WERI-Rb-1 (cell line): Measurements from ENCODE around the gene DDX54.
"Not testable (repeated sequence)": the region's sequence is repeated elsewhere in the genome, so short reads cannot be mapped to it uniquely, and the experiment has no call there.

Experiments used
- DNase-seq: peaks from one replicate; pipeline ENCODE4 v3.0.0-alpha.2; 2020
- H3K27ac ChIP-seq: fragments of 250-450 bp; sonication (Bioruptor Pico); 2 replicates; pipeline ENCODE4 v1.5.1; 2020; ENCODE audit warnings: mild to moderate bottlenecking, moderate library complexity
- H3K27me3 ChIP-seq: fragments of 250-450 bp; sonication (Bioruptor Pico); 2 replicates; pipeline ENCODE4 v1.5.1; 2021; ENCODE audit warnings: mild to moderate bottlenecking, low read depth, moderate library complexity; ENCODE audit not compliant: insufficient read depth, severe bottlenecking
- H3K36me3 ChIP-seq: fragments of 250-450 bp; sonication (Bioruptor Pico); 2 replicates; pipeline ENCODE4 v1.5.1; 2020; ENCODE audit warnings: mild to moderate bottlenecking, moderate library complexity
- H3K4me3 ChIP-seq: 2 replicates; pipeline ENCODE4 v1.5.1; 2011; ENCODE audit warnings: low read depth, mild to moderate bottlenecking, control low read depth, low read length
- H3K9me3 ChIP-seq: fragments of 250-450 bp; sonication (Bioruptor Pico); 2 replicates; pipeline ENCODE4 v1.5.1; 2021; ENCODE audit warnings: mild to moderate bottlenecking, moderate library complexity; ENCODE audit not compliant: severe bottlenecking
- CTCF ChIP-seq: IDR thresholded peaks from 2 replicates; pipeline ENCODE4 v1.5.1; 2011; ENCODE audit warnings: low read depth, mild to moderate bottlenecking, control low read depth, inconsistent platforms, low read length

Gene DDX54

DNA sequence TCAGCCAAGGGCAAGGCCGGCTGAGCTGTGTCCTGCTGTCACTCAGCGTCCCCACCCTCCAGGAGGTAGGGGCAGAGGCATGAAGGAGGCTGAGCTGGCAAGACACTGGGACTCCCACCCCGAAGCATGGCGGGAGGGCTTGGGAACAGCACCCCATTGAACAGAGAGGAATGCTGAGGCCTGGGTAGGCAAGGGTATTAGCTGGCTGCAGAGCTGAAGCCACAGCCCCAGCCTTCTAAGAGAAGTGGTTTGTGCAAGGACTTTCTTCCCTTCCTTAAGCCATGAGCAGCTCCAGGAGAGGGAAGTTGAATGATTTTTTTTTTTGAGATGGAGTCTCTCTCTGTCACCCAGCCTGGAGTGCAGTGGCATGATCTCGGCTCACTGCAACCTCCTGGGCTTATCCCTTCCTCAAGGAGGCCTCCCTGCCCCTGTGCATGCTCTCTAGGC, 42.4 kb downstream of the DDX54 start:
- no peaks in the 10 kb centered on the region for H3K9me3 ChIP-seq
- H3K36me3 ChIP-seq = no peaks in the 10 kb centered on the region
- H3K4me3 ChIP-seq = no peak overlapping the region
- TF ChIP-seq CTCF = no peak
- no peak overlapping the region for H3K27ac ChIP-seq
- H3K27me3 ChIP-seq = no peaks in the 10 kb centered on the region
- no peak for DNase-seq

DNA sequence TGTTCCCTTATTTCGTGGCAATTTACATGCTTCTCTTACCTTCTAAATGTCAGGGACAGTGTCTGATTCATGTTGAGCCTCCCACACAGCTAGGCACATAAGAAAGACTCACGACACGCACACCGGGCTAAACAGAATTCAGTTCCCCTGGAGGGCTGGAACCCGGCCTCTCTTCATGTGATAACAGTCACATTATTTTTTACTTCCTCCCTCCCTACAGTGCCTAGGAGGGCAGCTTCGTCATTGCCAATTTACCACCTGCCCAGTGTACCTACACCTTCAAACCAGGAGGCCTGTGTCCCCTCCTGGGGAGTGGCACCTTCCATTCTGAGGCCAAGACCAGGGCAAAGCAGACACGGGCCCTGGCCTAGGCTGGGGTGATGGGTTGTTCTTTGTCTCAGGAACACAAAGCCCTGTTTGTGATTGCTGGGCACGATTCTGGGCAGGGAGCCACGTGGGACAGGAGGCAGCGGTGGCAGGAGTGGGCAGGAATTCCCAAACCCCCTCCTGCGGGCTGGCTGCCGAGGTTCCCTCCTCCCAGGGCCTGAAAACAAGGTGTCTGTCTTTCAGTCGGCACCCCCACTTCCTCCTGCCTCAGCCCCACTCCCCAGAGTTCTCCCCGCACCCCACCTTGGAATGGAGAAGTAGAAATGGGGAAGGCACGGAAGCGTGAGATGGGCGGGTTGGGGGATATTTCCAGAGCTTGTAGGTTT, 42.9 kb downstream of the DDX54 start:
- no peak overlapping the region for H3K27ac ChIP-seq
- no peaks in the 10 kb centered on the region for H3K9me3 ChIP-seq
- no peaks in the 10 kb centered on the region for H3K36me3 ChIP-seq
- H3K27me3 ChIP-seq = no peaks in the 10 kb centered on the region
- no peak for TF ChIP-seq CTCF
- DNase-seq = no peak
- H3K4me3 ChIP-seq = no peak overlapping the region

GRCh38 chr12:113141716-113142115, 43.6 kb downstream of the DDX54 start:
- not testable (repeated sequence) for H3K27ac ChIP-seq, H3K27me3 ChIP-seq, H3K36me3 ChIP-seq, H3K9me3 ChIP-seq, DNase-seq, H3K4me3 ChIP-seq

DNA sequence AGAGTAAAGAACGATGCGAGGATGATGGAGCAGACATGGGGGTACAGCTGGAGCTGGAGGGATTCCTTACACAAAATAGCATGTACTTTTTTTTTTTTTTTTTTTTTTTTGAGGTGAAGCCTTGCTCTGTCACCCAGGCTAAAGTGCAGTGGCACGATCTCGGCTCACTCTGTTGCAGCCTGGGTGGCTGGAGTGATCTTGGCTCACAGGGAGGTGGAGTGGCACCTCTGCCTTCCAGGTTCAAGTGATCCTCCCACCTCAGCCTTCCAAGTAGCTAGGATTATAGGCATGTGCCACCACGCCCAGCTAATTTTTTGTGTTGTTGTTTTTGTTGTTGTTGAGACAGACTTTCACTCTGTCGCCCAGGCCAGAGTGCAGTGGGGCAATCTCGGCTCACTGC, 44.6 kb downstream of the DDX54 start:
- Histone ChIP-seq H3K27ac (no peak overlapping the region), H3K36me3 (no peaks in the 10 kb centered on the region), H3K4me3 (no peak overlapping the region), H3K9me3 (no peaks in the 10 kb centered on the region), H3K27me3 (no peaks in the 10 kb centered on the region)
- no peak for TF ChIP-seq CTCF
- no peak for DNase-seq

DNA sequence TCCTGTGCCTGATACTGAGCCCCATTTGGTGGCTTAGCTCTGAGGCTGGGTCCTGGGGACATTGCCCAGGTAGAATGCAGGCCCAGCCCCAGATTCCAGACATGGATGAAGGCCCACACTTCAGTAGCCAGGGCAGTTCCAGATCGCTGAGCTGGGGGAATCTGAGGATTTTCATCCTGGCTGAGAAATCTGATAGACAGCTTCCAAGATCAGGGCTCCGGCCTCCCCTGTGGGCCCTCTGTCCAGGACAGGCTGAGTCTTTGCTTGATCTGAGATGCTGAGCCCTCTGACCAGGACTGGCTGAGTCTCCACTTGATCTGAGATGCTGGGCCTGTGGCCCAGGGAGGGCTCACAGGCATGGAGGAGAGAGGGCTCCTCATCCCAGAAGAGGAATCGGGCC, 46.5 kb downstream of the DDX54 start:
- Histone ChIP-seq H3K4me3 (no peak overlapping the region), H3K27ac (no peak overlapping the region), H3K27me3 (no peaks in the 10 kb centered on the region), H3K36me3 (no peaks in the 10 kb centered on the region), H3K9me3 (no peaks in the 10 kb centered on the region)
- no peak for DNase-seq
- TF ChIP-seq CTCF = no peak

DNA sequence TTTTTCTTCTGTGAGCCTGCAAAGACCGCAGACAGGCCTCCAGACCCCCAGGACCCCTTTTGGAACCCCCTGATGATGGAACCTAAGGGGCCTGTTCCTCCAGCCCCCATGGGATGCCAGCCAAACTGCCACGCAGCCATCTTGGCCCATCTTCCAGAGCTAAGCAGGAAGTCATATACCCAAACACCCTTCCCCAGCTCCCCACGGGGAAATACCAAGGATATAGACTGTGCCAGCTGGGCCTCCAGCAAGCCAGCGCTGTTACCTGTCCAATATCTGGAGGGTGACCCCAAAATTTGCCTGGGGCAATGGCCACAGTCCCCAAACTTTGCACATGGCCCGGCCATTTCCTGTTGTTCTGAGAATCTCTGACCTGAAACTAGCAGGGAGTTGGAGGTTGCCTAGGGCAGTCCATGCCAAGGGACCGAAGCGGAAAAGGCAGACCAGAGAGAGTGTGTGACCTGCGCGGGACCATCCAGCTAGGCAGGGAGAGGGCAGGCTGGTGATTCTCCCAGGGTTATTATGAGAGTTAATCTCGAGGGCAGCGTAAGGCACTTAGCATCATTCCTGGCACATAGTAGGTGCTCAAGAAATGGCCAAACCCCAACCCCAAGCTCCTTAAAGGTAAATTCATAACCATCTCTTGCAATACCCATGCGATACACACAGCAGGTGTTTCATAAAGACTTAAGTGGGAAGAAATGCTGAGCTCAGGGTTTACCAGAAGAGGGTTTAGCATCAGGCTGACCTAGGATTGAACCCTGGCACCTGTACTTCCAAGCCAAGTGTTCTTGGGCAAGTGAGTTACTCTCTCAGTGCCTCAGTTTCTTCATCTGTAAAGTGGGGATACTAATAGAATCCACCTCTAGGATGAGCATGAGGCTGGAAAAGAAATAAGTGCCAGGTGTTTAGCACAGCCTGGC, 47.2 kb downstream of the DDX54 start:
- Histone ChIP-seq H3K27me3 (no peaks in the 10 kb centered on the region), H3K9me3 (no peaks in the 10 kb centered on the region), H3K4me3 (no peak overlapping the region), H3K36me3 (no peaks in the 10 kb centered on the region), H3K27ac (no peak overlapping the region)
- TF ChIP-seq CTCF = no peak
- no peak for DNase-seq
